Measurements from ENCODE around the gene ELMO3.

DNA sequence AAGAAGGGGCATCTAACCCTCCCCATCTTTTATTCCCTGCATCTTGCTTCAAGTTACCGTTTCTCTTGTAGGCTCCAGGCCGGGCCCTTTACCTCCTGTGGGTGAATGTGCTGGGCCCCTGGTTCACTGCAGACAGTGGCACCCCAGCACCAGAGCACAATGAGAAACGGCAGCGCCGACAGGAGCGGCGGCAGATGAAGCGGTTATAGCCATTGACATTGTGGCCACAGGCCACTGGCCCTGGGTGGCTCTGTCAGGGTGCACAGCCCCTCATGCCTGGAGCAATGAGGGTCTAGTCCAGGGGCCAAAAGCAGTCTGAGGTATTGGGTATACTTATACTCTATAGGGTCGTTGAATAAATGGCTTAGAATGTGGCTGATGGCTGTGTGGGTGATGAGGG, 30.0 kb downstream of the ELMO3 start:
- TF ChIP-seq POLR2A (IDR thresholded peaks at IDR 0.05) = no peak
- TF ChIP-seq, protein P1, sequence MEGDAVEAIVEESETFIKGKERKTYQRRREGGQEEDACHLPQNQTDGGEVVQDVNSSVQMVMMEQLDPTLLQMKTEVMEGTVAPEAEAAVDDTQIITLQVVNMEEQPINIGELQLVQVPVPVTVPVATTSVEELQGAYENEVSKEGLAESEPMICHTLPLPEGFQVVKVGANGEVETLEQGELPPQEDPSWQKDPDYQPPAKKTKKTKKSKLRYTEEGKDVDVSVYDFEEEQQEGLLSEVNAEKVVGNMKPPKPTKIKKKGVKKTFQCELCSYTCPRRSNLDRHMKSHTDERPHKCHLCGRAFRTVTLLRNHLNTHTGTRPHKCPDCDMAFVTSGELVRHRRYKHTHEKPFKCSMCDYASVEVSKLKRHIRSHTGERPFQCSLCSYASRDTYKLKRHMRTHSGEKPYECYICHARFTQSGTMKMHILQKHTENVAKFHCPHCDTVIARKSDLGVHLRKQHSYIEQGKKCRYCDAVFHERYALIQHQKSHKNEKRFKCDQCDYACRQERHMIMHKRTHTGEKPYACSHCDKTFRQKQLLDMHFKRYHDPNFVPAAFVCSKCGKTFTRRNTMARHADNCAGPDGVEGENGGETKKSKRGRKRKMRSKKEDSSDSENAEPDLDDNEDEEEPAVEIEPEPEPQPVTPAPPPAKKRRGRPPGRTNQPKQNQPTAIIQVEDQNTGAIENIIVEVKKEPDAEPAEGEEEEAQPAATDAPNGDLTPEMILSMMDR (IDR thresholded peaks at IDR 0.05) = no peak
